HG03066 (cell line): ENCODE results near the gene BICDL2.
"Not testable (repeated sequence)": the region's sequence is repeated elsewhere in the genome, so short reads cannot be mapped to it uniquely, and the experiment has no call there.

Source experiments
- ATAC-seq: cut with Tn5 transposase; IDR thresholded peaks from one replicate; pipeline ENCODE4 v1.9.1; 2021; ENCODE audit warnings: low read depth; ENCODE audit not compliant: unreplicated experiment

The BICDL2 gene, protein sequence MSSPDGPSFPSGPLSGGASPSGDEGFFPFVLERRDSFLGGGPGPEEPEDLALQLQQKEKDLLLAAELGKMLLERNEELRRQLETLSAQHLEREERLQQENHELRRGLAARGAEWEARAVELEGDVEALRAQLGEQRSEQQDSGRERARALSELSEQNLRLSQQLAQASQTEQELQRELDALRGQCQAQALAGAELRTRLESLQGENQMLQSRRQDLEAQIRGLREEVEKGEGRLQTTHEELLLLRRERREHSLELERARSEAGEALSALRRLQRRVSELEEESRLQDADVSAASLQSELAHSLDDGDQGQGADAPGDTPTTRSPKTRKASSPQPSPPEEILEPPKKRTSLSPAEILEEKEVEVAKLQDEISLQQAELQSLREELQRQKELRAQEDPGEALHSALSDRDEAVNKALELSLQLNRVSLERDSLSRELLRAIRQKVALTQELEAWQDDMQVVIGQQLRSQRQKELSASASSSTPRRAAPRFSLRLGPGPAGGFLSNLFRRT

DNA sequence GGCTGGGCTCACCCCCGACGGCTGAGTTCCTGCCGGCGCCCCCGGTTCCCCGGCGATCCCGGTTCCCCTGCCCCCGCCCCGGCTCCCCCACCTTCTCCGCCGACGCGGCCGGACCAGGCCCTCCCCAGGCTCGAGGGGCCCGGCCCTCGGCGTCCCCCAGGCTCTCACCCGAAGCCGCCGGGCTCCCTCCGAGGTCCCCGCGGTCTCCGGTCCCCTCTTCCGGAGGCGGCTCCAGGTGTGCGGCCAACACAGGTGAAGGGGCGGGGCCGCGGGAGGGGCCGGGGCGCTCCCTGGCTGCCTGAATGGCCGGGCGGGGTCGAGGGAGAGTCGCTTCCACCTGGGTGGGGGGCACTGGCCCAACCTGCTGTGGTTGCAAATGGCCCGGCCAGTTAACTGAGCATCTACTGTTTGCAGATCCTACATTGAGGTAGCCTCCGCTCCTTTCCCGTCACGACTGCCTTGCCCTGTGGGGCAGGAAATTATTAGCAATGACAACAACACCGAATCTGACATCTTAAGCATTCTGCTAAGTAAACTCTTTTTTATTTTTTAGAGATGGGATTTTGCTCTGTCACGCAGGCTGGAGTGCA lies at the start of gene BICDL2:
Gene BICDL2 (minus strand): TSS at position 219 of the 590 bp plus-strand sequence. CDS start 1,448 bp downstream, outside the sequence.
- no peak for ATAC-seq

DNA sequence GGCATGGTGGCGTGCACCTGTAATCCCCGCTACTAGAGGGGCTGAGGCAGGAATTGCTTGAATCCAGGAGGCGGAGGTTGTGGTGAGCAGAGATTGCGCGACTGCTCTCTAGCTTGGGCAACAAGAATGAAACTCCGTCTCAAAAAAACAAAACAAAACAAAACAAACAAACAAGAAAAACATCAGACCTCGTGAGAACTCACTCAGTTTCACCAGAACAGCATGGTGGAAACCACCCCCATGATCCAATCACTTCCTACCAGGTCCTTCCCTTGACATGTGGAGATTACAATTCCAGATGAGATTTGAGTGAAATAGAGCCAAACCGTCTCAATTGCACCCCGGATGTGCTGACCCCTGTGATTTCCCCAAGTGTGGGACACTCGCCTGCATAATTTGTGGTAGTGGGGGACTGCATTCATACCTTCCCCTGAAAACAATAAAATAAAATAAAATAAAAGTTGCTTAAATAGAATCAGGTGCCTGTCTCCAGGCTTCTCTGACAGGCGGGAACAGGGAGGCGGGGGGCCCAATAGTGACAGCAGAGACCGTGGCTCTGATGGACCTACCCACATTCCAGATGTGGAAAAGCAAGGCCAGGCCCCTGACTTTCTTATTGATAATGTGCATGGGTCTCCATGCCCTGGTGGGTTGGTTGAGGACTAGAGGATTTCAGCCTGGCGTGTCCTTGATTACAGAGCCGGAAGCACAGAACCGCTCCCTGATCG lies 49.3 kb upstream of the BICDL2 start:
- ATAC-seq: no peak

DNA sequence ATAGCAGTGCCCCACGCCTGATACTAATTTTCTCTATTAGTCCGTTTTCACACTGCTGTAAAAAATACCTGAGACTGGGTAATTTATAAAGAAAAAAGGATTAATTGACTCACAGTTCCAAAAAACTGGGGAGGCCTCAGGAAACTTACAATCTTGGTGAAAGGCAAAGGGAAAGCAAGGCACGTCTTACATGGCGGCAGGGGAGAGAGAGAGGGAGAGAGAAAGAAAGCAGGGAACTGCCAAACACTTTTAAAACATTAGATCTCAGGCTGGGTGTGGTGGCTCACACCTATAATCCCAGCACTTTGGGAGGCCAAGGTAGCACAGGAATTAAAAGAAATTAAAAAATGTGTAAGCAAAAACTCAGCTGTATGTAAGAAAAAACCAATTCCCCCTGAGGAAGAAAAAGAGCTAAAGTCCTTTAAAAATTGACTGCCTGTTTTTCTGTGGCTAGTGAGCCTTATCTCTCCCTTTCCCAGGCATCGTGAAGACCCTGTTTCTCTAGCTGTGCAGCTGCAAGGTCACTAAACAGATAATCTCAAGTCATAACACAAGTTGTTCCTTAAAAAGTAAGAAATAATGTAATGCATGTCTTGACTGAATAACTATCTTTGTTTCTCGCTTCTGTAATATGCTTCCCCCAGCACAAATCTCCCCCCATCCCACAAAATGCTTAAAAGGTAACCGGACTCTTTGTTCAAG lies 48.4 kb upstream of the BICDL2 start:
- no peak for ATAC-seq

DNA sequence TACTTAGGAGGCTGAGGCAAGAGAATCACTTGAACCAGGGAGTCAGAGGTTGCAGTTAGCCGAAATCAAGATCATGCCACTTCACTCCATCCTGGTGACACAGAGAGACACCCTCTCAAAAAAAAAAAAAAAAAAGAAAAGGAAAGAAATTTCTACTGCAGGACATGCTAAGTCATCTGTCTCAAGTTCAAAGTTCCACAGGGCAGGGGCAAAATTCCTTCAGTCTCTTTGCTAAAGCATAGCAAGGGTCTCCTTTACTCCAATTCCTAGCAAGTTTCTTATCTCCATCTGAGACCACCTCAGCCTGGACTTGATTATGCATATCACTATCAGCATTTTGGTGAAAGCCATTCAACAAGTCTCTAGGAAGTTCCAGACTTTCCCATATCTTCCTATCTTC lies 47.7 kb upstream of the BICDL2 start:
- ATAC-seq: no peak

DNA sequence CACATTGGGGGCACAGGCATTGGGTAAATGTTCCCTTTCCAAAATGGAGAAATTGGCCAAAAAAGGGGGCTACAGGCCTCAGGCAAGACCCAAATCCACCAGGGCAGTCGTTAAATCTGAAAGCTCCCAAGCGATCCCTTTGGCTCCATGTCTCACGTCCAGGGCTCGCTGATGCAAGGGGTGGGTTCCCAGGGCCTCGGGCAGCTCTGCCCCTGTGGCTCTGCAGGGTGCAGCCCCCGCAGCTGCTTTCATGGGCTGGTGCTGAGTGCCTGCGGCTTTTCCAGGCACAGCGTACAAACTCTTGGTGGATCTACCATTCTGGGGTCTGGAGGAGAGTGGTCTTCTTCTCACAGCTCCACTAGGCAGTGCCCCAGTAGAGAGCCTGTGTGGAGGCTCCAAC lies 46.7 kb upstream of the BICDL2 start:
- not testable (repeated sequence) for ATAC-seq

DNA sequence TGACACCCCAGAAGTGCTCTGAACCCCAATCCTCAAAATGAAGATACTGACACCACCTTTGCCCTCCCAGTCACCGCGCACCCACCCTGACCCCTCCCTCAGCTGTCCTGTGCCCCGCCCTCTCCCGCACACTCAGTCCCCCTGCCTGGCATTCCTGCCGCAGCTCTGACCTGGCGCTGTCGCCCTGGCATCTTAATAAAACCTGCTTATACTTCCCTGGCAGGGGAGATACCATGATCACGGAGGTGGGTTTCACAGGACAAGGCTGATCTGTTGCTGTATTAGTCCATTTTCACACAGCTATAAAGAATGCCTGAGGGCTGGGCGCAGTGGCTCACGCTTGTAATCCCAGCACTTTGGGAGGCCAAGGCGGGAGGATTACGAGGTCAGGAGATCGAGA lies 45.2 kb upstream of the BICDL2 start:
- ATAC-seq: not testable (repeated sequence)

DNA sequence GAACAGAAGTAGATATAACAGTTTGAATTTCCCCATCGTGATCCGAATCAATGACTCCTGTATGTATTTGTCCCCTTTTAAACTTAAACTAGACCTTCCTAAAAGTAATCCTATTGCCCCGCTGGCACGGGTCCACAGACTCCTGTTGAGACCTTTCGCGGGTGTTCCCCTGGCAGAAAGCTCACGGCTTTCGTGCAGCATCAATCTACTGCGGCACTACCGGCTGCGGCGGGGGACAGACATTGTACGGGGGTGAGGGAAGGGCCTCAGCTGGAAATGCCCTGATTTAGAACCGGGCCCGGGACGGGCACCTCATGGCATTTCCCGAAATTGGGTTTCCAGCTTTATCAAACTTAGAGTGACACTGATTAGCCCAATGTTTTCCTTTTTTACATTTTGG lies 43.3 kb upstream of the BICDL2 start:
- ATAC-seq: no peak

DNA sequence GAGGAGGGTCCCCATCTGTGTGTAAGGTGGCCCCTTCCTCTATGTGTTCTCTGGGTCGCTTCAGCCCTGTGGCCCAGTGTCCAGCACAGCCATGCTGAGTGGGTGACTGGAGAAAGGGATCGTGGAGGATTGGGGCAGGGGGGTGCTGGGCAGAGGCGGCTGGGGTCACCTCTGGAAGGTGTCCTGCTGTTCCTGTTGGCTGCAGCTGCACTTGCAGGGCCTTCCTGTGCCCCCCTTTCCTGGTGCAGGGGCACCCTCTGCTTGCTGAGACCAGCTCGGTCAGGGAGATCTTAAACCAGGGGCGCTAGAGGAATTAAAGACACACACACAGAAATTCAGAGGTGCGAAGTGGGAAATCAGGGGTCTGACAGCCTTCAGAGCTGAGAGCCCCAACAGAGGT lies 39.8 kb upstream of the BICDL2 start:
- ATAC-seq: no peak

DNA sequence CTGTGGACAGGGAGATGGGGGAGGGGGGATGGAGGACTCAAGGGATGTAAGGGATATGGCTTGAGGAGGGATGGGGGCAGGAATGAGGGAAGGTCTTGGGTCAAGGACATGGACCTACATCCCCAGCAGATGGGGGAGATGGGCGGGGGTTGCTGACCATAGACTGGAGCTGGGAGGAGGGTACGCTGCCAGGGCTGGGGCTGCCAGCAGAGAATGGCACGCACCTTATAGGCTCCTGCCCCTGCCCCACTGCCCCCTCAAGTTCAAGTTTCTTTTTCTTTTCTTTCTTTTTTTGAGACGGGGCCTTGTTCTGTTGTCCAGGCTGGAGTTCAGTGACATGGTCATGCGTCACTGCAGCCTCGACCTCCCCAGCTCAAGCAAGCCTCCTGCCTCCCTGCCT lies 39.2 kb upstream of the BICDL2 start:
- ATAC-seq: not testable (repeated sequence)

DNA sequence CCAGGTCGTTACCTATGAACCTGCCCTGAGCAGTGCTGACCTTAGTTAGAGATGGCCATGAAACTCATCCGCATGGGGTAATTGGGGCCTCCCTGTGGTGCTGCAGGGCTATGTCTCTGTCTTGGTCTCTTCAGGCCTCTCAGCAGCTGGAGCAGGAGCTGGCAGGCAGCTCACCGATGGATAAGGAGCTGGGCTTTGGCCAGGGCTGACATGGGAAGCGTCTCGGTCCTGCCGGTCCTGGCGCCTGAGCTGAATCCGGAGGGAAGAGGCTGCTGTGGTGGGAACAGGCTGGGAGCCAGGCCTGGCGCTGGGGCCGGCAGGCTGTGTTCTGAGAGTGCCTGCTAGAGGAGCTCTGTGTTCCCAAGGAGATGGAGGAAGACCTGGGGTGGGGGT lies 38.8 kb upstream of the BICDL2 start:
- ATAC-seq: no peak

DNA sequence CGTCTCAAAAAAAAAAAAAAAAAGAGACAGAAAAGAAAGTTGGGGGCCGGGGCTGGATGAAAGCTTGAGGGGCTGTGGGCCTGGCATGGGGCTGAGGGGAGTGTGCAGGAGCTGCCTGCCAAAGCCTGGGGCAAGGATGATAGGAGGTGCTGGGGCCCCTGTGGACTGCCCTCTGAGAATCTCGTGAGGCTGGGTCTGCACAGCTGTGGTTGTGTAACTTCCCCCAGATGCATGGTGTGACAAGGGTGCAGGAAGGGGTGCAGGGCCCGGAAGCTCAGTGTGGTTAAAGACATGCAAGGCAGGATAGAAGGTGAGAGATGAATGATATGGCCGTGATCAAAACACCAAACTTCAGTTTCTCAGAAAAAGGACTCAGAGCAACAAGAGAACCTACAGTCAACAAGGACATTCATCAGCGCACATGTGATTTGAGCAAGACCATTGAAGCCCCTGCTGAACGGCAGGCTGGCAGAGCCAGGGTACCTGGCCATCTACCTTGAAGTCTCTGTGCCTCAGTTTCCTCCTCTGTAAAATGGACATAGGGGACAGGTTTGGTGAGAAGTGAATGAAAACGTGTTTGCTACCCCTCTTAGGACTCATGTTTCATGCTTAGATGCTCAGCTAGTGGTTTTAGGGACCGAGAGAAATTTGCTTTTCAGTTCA lies 38.2 kb upstream of the BICDL2 start:
- no peak for ATAC-seq

DNA sequence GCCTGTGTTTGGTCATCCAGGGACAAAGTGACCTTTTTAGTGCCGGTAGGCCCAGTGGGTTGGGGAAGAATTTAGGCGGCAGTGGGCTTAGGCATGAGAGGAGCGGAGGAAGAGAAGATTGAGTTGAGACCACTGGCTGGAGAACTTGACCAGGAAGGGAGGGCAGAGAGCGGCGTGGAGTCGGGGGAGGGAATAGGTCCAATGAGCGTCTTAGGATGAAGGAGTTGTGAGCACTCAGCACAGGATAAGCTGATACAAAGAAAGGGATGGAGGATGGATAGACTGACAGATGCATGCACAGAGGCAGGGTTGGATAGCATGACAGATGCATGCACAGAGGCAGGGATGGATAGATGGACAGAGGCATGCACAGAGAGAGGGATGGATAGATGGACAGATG lies 36.7 kb upstream of the BICDL2 start:
- ATAC-seq: no peak

DNA sequence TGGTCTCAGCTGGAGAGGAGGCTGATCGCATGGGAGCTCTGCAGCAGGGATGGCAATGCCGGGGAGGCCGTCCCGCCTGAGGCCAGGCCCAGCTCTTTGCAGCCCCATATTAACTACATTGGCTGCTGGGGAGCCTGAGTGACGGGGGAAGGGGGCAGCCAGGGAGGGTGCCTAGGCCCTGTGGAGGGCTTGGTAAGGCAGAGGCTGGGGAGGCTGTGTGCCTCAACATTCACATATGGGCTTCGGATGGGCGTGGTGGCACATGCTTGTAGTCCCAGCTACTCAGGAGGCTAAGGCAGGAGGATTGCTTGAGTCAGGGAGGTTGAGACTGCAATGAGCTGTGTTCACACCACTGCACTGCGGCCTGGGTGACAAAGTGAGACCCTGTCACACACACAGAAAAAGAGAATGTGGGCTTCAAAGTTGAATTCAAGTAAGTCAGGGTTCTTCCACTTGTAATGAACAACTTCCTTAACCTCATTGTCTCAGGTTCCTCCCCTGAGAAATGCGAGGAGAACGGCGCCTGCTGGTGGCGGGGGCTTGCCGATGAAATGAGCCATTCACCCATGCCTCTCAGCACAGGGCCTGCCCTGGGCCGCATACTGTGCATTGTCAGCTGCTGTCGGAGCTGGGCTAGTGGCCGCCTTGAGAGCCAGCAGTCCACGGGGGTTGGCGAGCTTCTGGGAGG lies 36.0 kb upstream of the BICDL2 start:
- ATAC-seq: not testable (repeated sequence)

DNA sequence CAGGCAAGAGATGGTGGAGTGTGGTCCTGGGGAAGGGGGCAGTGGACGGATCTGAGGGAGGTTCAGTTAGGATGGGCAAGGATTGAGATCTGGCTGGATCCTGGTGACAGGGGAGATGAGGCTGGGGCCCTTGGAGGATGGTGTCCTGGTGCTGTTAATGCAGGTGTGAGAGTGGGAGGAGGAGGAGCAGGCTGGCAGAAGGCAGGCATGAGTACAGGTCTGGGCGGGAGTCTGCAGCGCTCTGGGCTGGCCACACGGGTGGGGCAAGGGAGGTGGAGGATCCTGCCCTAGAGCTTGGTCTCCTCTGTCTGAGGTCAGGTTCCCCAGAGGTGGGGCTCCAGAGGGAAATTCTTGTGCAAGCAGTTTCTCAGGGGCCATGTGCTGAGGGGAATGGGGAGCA lies 35.4 kb upstream of the BICDL2 start:
- ATAC-seq: not testable (repeated sequence)

DNA sequence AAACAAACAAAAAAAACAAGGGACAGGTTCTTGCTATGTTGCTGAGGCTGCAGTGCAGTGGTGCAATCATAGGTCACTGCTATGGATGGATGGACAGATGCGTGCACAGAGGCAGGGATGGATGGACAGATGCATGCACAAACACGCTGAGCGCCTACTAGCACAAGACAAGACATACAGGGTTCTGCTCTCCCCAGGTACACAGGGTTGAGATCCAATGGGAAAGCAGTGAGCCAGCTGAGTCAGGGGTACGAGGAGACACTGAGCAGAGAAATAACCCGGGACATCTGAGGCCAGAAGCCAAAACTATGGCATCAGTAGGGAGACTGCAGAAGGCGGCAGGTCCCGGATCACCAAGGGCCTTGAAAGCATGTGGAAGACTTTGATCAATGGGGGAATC lies 34.9 kb upstream of the BICDL2 start:
- ATAC-seq: no peak

DNA sequence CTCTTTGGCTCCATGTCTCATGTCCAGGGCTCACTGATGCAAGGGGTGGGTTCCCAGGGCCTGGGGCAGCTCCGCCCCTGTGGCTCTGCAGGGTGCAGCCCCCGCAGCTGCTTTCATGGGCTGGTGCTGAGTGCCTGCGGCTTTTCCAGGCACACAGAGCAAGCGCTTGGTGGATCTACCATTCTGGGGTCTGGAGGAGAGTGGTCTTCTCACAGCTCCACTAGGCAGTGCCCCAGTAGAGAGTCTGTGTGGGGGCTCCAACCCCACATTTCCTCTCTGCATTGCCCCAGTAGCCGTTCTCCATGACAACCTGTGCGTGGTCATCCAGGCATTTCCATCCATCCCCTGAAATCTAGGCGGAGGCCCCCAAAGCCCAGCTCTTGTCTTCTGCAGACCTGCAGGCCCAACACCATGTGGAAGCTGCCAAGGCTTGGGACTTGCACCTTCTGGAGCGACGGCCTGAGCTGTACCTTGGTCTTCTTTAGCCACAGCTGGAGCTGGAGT lies 33.9 kb upstream of the BICDL2 start:
- no peak for ATAC-seq

DNA sequence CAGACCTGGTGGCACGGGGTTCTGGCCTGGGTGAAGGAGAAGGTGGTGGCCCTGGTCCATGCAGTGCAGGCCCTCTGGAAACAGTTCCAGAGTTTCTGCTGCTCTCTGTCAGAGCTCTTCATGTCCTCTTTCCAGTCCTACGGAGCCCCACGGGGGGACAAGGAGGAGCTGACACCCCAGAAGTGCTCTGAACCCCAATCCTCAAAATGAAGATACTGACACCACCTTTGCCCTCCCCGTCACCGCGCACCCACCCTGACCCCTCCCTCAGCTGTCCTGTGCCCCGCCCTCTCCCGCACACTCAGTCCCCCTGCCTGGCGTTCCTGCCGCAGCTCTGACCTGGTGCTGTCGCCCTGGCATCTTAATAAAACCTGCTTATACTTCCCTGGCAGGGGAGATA lies 32.4 kb upstream of the BICDL2 start:
- not testable (repeated sequence) for ATAC-seq

DNA sequence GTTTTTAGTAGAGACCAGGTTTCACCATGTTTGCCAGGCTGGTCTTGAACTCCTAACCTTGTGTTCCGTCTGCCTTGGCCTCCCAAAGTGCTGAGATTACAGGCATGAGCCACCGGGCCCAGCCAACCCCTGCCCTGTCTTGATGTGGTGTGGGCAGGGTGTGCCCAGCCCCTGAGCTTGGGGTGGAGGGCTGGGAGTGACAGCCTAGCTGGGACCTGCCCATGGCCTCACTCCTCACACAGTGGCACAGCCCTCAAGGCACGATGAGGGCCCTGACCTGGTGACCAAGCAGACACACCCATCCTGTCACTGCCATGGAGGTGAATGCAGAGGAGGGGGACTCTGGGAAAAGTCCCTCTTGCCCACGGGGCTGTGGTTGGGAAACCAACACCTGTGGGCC lies 31.7 kb upstream of the BICDL2 start:
- ATAC-seq: no peak

DNA sequence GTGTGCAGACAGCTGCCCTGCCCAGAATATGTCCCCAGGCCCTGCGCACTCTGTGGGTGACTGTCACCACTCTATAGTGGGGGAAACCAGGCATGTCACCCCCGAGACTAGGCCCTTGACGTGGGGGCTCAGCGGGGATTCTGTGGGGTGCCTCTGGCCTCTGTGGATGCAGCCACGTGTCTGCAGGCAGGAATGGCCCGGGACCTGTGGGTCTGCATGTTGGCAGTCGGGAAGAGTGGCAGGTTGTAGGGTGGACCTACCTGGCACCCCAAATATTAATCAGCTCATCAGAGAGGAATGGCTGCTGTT lies 29.6 kb upstream of the BICDL2 start:
- no peak for ATAC-seq
